Measurements from ENCODE around the gene MDFI.

The MDFI gene, protein sequence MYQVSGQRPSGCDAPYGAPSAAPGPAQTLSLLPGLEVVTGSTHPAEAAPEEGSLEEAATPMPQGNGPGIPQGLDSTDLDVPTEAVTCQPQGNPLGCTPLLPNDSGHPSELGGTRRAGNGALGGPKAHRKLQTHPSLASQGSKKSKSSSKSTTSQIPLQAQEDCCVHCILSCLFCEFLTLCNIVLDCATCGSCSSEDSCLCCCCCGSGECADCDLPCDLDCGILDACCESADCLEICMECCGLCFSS

DNA sequence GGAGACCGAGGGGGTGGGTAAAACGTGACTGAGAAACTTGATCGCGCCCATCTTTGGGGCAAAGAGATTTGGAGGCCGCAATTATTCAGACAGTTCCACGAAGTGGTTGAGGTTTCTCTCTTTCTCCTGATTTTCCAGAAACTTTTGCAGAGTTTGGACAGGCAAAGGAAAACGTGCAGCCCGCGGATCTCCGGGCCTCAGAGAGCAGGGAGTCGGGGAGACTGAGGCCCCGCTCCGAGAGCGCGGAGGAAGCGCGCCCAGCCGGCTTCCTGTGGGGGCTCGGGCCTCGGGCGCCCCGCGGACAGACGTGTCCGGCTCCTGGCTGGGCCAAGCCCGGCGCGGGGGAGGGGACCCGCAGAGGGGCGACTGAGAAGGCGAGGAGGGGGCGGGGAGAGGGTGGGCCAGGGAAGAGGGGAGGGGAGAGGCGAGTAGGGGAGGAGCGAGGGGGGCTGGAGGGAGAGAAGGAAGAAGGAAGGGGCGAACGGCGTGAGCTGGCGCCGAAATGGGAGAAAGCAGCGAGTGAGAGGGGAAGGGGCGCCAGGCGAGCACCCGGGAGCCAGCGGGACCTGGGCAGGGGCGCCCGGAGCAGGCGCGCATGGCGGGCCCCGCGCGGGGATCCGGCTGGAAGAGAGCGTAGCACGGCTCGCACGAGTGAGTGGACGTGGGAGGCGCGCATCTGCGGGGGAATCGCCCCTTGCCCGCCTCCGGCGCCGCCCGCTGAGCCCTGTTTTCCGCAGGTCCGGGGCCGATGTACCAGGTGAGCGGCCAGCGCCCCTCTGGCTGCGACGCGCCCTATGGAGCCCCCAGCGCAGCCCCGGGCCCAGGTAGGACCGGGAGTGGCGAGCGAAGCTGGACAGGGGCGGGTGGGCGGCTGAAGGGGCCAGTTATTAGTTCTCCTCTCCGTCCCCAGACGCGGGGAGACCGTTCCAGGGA, at the start of gene MDFI:
Gene MDFI, plus strand, starts transcription at position 467 of the 933 bp plus-strand sequence. Its CDS starts 282 bp downstream, at position 749.
- DNase-seq (ENCODE audit: low spot score) = no peak
- in situ Hi-C loops (cut with MboI; ENCODE audit: low pct_unique_long_range_greater_than_20kb, low sequenced_read_pairs, unreplicated experiment) = no loop called here

DNA sequence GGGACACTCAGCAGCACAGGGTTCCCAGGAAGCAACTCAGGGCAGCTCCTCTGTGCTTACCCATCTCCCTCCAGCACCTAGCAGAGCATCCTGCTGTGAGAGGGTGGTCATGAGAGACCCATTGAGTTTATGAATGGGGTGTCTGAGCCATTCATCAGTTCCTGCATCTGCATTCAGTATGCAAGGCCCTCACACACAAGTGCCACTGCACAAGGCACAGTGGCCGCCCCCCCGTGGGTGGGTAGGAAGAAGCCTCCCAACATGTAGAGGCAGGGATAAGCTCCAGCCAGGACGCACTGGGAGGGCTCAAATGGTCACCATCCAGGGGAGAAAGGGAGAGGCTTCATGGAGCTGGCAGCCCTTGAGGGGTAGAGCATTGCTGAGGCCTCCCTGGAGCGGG, 49.0 kb upstream of the MDFI start:
- TF ChIP-seq, protein P1, sequence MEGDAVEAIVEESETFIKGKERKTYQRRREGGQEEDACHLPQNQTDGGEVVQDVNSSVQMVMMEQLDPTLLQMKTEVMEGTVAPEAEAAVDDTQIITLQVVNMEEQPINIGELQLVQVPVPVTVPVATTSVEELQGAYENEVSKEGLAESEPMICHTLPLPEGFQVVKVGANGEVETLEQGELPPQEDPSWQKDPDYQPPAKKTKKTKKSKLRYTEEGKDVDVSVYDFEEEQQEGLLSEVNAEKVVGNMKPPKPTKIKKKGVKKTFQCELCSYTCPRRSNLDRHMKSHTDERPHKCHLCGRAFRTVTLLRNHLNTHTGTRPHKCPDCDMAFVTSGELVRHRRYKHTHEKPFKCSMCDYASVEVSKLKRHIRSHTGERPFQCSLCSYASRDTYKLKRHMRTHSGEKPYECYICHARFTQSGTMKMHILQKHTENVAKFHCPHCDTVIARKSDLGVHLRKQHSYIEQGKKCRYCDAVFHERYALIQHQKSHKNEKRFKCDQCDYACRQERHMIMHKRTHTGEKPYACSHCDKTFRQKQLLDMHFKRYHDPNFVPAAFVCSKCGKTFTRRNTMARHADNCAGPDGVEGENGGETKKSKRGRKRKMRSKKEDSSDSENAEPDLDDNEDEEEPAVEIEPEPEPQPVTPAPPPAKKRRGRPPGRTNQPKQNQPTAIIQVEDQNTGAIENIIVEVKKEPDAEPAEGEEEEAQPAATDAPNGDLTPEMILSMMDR (IDR thresholded peaks at IDR 0.05; ENCODE audit: extremely low read depth, insufficient read depth, missing control alignments) = no peak
- no peak for DNase-seq (ENCODE audit: low spot score)
- in situ Hi-C loops (cut with MboI; ENCODE audit: low pct_unique_long_range_greater_than_20kb, low sequenced_read_pairs, unreplicated experiment) = no loop called here

More for the DNA sequence above, at the start of gene MDFI:
- TF ChIP-seq, protein P1 (IDR thresholded peaks at IDR 0.05; ENCODE audit: extremely low read depth, insufficient read depth, missing control alignments) = no peak

DNA sequence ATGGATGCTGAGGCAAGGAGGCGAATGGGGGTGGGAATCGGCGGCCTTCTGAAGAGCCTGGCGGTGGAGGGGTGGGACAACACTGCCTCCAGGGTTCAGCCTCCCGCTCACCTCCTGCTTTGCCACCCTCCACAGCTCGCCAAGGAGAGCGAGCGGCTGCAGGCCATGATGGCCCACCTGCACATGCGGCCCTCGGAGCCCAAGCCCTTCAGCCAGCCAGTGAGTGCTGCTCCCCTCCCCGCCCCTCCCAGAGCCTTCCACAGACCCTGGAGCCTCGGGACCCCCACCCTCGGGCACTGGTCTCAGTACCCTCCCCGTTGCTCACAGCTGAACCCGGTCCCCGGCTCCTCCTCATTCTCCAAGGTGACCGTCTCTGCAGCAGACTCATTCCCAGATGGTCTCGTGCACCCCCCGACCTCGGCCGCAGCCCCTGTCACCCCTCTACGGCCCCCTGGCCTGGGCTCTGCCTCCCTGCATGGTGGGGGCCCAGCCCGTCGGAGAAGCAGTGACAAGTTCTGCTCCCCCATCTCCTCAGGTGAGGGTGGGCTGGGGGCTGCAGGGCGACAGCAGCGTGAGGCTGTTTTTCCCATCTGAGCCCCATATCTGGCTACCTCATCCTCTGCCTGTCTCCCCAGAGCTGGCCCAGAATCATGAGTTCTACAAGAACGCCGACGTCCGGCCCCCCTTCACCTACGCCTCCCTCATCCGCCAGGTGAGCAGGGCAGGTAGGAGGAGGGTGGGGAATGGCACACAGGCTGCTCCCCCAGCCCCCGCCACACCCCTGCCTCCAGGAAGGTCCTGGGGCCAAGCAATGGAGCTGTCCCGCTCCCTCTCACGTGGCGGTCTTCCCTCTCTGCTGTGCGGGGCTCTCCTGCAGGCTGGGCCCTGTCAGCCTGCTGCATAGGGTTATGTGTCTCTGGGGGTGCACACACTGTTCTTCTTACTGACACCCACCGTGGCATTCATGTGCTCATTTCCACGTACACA, 48.3 kb upstream of the MDFI start:
- in situ Hi-C loops (cut with MboI; ENCODE audit: low pct_unique_long_range_greater_than_20kb, low sequenced_read_pairs, unreplicated experiment) = no loop called here
- no peak for DNase-seq (ENCODE audit: low spot score)
- TF ChIP-seq, protein P1 (IDR thresholded peaks at IDR 0.05; ENCODE audit: extremely low read depth, insufficient read depth, missing control alignments) = no peak

- in situ Hi-C loops (cut with MboI; ENCODE audit: low pct_unique_long_range_greater_than_20kb, low sequenced_read_pairs, unreplicated experiment) = no loop called here
- no peak for DNase-seq (ENCODE audit: low spot score)
- TF ChIP-seq, protein P1 (IDR thresholded peaks at IDR 0.05; ENCODE audit: extremely low read depth, insufficient read depth, missing control alignments) = no peak
Measured at GRCh38 chr6:41591122-41591521, 47.1 kb upstream of the MDFI start.

DNA sequence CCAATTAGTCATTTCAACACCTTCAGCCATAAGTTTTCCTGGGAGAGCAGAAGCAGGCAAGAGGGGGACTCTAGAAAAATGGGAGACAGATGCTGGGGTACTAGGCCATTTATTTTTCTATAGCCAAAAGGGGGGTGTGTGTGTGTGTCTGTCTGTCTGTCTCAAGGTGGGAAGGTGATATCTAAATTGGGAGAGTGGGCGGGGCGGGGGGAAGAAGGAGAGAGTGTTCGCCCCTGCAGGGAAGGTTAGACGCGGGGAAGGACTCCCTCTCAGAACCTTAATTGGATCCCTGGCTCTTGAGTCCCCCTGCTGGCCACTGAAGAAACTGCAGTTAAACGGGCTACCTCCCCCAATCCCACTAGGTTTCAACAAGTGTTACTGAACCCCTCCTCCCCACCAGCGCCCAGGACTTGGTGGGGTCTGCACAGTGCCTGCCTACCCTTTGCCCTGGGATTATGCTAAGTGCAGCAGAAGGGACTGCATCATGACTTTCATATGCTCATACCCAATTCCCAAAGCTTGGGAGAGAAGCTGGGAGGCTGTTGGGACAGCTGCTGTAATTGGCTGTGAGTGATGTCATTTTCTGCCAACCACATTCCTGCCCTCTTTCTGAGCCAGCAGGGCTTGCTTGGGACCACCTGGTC, 46.3 kb upstream of the MDFI start:
- in situ Hi-C loops (cut with MboI; ENCODE audit: low pct_unique_long_range_greater_than_20kb, low sequenced_read_pairs, unreplicated experiment) = no loop called here
- TF ChIP-seq, protein P1 (IDR thresholded peaks at IDR 0.05; ENCODE audit: extremely low read depth, insufficient read depth, missing control alignments) = peak; percentile 92
- peak; percentile 92 for DNase-seq (ENCODE audit: low spot score)
